SK-N-SH (cell line): ENCODE data around the gene PRKCA.

Experiments used
- CTCF ChIP-seq: fragments of 200-600 bp; sonication (generic); IDR thresholded peaks from 2 replicates; pipeline ENCODE4 v1.6.1; 2017; ENCODE audit warnings: antibody characterized with exemption, mild to moderate bottlenecking, moderate library complexity
- EP300 ChIP-seq, 2 experiments: IDR thresholded peaks; 2 replicates each; pipeline versions ENCODE4 v1.4.0 to v1.6.1; 2012; ENCODE audit warnings: borderline replicate concordance in 1 of 2, low read depth in 1 of 2, low read length in 1 of 2
- FOXJ3 ChIP-seq: sonication (generic); formaldehyde crosslinking; IDR thresholded peaks from 2 replicates; pipeline ENCODE4 v1.5.1; 2020; ENCODE audit warnings: mild to moderate bottlenecking, missing genetic modification reagents
- FOXM1 ChIP-seq: IDR thresholded peaks from 2 replicates; pipeline ENCODE4 v1.4.0; 2012; ENCODE audit warnings: low read depth, mild to moderate bottlenecking
- GABPA ChIP-seq: IDR thresholded peaks from 2 replicates; pipeline ENCODE4 v1.4.0; 2012; ENCODE audit warnings: low read depth, mild to moderate bottlenecking
- SMC3 ChIP-seq: IDR thresholded peaks from 2 replicates; pipeline ENCODE4 v1.6.1; 2012; ENCODE audit warnings: low read depth, low read length, improper control_type of control experiment
- ZBTB33 ChIP-seq: IDR thresholded peaks from 2 replicates; pipeline ENCODE4 v1.4.0; 2012; ENCODE audit warnings: low read depth, borderline replicate concordance

GRCh38 chr17:66312912-66313311 is 10.5 kb downstream of the PRKCA start:
- TF ChIP-seq FOXM1 (no peak), SMC3 (no peak), GABPA (no peak), CTCF (no peak), EP300 (IDR thresholded peaks at IDR 0.05; ENCODE audit: borderline replicate concordance in 1 of 2, low read depth in 1 of 2, low read length in 1 of 2) (no peak), ZBTB33 (no peak), FOXJ3 (CRISPR knock-in tag) (no peak)
